ENCODE data around the gene METTL21C. TPM values are rescaled to one million over a fixed set of nuclear protein-coding genes. Genes with fewer than 3 reads are reported as not detected.

METTL21C gene
- total RNA-seq, 2 donors from 2014 or later = not detected

DNA sequence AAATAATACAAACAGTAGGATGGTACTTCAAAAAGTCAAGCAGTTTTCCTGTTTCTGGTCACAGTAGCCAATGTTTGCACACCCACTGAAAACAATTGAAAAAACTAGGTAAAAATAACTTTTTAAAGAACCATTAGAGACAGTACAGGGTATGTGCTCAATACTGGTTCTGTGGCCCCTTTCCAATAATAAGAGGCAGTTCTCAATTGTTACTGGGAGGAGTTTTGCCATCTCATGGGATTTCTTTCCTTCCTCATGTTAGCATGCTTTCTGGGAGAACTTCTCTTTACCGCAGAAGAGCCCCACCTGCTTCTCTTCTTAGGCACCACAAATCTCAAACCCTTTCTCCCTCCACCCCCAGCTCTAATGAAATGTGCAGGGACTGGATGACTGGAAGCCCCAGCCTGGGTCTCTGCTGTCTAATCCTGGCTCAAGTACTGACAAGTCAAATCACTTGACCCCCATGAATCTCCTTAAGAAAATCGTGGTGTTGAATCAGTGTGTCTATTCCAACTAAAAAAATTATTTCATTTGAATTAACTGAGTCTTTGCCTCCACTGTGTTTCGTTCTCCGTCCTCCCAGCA lies 14.6 kb downstream of the METTL21C start:
- TF ChIP-seq, protein P1, sequence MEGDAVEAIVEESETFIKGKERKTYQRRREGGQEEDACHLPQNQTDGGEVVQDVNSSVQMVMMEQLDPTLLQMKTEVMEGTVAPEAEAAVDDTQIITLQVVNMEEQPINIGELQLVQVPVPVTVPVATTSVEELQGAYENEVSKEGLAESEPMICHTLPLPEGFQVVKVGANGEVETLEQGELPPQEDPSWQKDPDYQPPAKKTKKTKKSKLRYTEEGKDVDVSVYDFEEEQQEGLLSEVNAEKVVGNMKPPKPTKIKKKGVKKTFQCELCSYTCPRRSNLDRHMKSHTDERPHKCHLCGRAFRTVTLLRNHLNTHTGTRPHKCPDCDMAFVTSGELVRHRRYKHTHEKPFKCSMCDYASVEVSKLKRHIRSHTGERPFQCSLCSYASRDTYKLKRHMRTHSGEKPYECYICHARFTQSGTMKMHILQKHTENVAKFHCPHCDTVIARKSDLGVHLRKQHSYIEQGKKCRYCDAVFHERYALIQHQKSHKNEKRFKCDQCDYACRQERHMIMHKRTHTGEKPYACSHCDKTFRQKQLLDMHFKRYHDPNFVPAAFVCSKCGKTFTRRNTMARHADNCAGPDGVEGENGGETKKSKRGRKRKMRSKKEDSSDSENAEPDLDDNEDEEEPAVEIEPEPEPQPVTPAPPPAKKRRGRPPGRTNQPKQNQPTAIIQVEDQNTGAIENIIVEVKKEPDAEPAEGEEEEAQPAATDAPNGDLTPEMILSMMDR (IDR thresholded peaks at IDR 0.05) = no peak
- peaks cover 9% of the 10 kb centered on the region for H3K36me3 ChIP-seq
- H3K4me1 ChIP-seq (ENCODE audit: control insufficient read depth in 1 of 2, low read depth in 2 of 2) = no peaks in the 10 kb centered on the region

DNA sequence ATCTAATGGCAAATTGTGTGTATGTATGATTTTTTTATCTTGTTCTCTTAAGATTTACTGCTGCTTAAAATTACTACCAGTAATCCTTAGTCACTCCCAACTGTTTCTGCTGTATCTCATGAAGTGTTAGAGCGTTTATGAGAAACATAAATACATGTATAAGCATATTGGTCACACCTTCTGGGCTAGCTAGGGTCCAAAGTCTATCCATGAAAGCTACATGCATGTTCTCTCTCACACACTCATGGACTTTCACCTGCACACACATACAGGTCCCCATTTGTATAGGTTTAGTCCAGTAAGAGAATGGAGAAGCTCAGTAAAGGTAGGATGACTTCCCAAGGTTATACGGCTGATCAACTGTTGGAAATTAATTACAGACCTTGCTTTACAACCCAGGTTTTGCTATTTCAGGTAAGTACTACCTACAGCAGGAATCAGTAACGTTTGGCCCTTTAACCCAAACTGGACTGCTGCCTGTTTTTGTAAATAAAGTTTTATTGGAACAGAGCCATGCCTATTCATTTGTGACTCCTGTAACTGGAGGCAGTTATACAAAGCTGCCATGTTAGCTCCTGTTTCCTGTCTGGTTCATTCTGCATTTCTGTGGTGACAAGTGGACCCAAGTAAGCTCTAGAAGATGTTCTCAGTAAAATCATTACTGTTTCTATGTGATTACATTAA lies 15.3 kb downstream of the METTL21C start:
- no peak overlapping the region for H3K27ac ChIP-seq
- no peaks in the 10 kb centered on the region for H3K27me3 ChIP-seq (replicated peaks; ENCODE audit: insufficient read depth)
- H3K9me3 ChIP-seq = no peaks in the 10 kb centered on the region
- no peak overlapping the region for H3K4me3 ChIP-seq
- peaks cover 12% of the 10 kb centered on the region for H3K36me3 ChIP-seq
- no peaks in the 10 kb centered on the region for H3K4me1 ChIP-seq (ENCODE audit: control insufficient read depth in 1 of 2, low read depth in 2 of 2)
- no peak for DNase-seq (ENCODE audit: low spot score)
- no peak for ATAC-seq (ENCODE audit: insufficient number of reproducible peaks, low FRiP score, low read depth)
- TF ChIP-seq, protein P1 (IDR thresholded peaks at IDR 0.05) = no peak

More for the DNA sequence above, 14.6 kb downstream of the METTL21C start:
- Histone ChIP-seq H3K27ac (no peak overlapping the region), H3K9me3 (no peaks in the 10 kb centered on the region), H3K27me3 (replicated peaks; ENCODE audit: insufficient read depth) (no peaks in the 10 kb centered on the region), H3K4me3 (no peak overlapping the region)
- DNase-seq (ENCODE audit: low spot score) (no peak), ATAC-seq (ENCODE audit: insufficient number of reproducible peaks, low FRiP score, low read depth) (no peak)

DNA sequence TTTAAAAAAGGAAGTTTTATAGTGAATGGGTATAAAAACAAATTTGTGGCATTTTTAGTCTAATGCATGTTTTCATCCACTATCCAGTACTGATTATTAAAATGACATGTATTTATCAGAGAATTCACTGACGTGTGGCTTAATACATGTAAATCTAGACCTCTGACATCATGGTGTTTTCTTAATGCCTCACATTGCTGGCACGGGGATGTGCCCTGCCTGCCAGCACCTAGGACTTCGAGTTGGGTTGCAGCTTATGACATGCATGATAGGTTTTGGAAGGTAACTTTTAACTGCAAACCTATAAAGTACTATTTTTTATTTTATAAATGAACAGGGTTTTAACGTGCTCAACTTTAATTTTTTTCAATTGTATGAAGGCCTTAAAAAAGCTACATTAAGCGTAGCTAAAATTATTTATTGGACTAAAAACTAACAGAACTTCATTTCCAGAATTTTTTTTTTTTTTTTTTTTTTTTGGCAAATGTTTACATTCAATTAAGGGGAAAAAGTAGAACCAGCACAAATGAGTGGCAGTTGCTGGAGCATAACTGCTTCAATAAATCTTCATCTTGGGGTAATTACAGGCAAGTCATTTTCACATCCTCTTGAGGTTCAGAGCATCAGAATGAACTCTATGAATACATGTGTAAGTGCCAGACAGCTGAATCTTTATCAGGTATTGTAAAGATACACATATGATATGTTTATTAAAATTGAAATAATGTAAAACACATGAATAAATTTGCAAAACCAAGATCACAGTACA lies 16.3 kb downstream of the METTL21C start:
- Histone ChIP-seq H3K27me3 (replicated peaks; ENCODE audit: insufficient read depth) (no peaks in the 10 kb centered on the region), H3K9me3 (no peaks in the 10 kb centered on the region), H3K36me3 (peaks cover 12% of the 10 kb centered on the region), H3K4me3 (no peak overlapping the region), H3K4me1 (ENCODE audit: control insufficient read depth in 1 of 2, low read depth in 2 of 2) (no peaks in the 10 kb centered on the region), H3K27ac (no peak overlapping the region)
- TF ChIP-seq, protein P1 (IDR thresholded peaks at IDR 0.05) = no peak
- DNase-seq (ENCODE audit: low spot score) (no peak), ATAC-seq (ENCODE audit: insufficient number of reproducible peaks, low FRiP score, low read depth) (no peak)

DNA sequence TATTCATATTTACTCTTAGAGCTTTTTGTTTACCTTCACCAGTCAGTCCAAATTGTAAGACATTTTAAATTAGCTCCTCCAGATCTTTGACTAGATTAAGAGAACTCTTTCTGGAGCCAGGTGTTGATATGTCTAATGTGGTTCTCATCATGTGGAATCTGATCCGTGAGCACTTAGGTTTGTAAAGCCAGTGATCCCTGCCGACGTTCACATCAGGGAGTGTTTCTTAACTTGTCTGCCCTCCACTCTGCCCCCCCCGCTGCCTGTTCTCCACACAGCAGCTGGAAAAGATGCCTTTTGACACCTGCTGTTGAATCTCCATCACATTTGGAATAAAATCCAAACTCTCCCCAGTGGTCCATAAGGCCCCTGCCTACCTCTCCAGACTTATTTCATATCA lies 17.7 kb downstream of the METTL21C start:
- Histone ChIP-seq H3K9me3 (no peaks in the 10 kb centered on the region), H3K4me3 (no peak overlapping the region), H3K27ac (no peak overlapping the region), H3K4me1 (ENCODE audit: control insufficient read depth in 1 of 2, low read depth in 2 of 2) (no peaks in the 10 kb centered on the region), H3K36me3 (peaks cover 12% of the 10 kb centered on the region), H3K27me3 (replicated peaks; ENCODE audit: insufficient read depth) (no peaks in the 10 kb centered on the region)
- ATAC-seq (ENCODE audit: insufficient number of reproducible peaks, low FRiP score, low read depth) (no peak), DNase-seq (ENCODE audit: low spot score) (no peak)
- TF ChIP-seq, protein P1 (IDR thresholded peaks at IDR 0.05) = no peak

DNA sequence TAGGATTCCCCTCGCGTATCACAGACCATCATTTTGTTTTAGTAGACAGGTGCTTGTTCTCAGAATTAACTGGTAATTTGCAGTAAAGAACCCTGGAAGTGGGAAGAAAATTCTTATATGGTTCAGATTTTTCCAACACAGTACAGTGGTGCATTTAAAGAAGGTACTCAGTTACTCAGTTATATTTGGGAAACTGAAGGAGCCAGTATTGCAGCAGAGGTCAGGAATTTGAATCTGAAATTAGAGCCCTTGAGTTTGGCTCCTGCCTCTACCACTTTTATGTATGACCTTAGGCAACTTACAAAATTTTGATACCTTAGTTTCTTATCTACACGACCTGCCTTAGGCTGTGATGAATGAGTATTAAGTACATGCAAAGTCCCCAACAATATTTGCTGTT lies 19.7 kb downstream of the METTL21C start:
- no peak for ATAC-seq (ENCODE audit: insufficient number of reproducible peaks, low FRiP score, low read depth)
- Histone ChIP-seq H3K27me3 (replicated peaks; ENCODE audit: insufficient read depth) (no peaks in the 10 kb centered on the region), H3K4me3 (no peak overlapping the region), H3K9me3 (no peaks in the 10 kb centered on the region), H3K36me3 (peaks cover 24% of the 10 kb centered on the region), H3K27ac (no peak overlapping the region), H3K4me1 (ENCODE audit: control insufficient read depth in 1 of 2, low read depth in 2 of 2) (no peaks in the 10 kb centered on the region)
- no peak for DNase-seq (ENCODE audit: low spot score)
- TF ChIP-seq, protein P1 (IDR thresholded peaks at IDR 0.05) = no peak
